Thyroid gland (tissue), 4 donors: ENCODE data around the gene LUZP2.

Experiments used
- POLR2A ChIP-seq, 2 donors: fragments of 450-650 bp; IDR thresholded peaks; one replicate each; pipeline ENCODE4 v1.6.1; 2017; ENCODE audit warnings: antibody characterized with exemption in 2 of 2, mild to moderate bottlenecking in 2 of 2, moderate library complexity in 1 of 2
- TF ChIP-seq, protein P1 (sequence below), 6 experiments: fragments of 200-600 bp in 3 of 6; fragments of 450-650 bp in 3 of 6; sonication (generic) in 3 of 6; IDR thresholded peaks; one replicate each; pipeline ENCODE4 v1.5.1; 2016 to 2019; ENCODE audit warnings: antibody characterized with exemption in 6 of 6, mild to moderate bottlenecking in 2 of 6, inconsistent platforms in 1 of 6, moderate library complexity in 1 of 6

- TF ChIP-seq, protein P1, sequence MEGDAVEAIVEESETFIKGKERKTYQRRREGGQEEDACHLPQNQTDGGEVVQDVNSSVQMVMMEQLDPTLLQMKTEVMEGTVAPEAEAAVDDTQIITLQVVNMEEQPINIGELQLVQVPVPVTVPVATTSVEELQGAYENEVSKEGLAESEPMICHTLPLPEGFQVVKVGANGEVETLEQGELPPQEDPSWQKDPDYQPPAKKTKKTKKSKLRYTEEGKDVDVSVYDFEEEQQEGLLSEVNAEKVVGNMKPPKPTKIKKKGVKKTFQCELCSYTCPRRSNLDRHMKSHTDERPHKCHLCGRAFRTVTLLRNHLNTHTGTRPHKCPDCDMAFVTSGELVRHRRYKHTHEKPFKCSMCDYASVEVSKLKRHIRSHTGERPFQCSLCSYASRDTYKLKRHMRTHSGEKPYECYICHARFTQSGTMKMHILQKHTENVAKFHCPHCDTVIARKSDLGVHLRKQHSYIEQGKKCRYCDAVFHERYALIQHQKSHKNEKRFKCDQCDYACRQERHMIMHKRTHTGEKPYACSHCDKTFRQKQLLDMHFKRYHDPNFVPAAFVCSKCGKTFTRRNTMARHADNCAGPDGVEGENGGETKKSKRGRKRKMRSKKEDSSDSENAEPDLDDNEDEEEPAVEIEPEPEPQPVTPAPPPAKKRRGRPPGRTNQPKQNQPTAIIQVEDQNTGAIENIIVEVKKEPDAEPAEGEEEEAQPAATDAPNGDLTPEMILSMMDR (IDR thresholded peaks at IDR 0.05): no peak
- no peak for TF ChIP-seq POLR2A (IDR thresholded peaks at IDR 0.05)
Observed at GRCh38 chr11:24794064-24794463, 297.2 kb downstream of the LUZP2 start.
